CD14-positive monocyte (primary cell): Measurements from ENCODE around the gene ZNF254. TPM values are rescaled to one million over a fixed set of nuclear protein-coding genes. Genes with fewer than 3 reads are reported as not detected.

Experiments used
- DNase-seq, 3 donors: peaks; one replicate each; pipeline ENCODE4 v3.0.0-alpha.2; 2011 to 2022
- H2AFZ ChIP-seq: 2 replicates; pipeline ENCODE4 v1.6.0; 2012; ENCODE audit warnings: mild to moderate bottlenecking, low read depth, low read length, inconsistent platforms; ENCODE audit not compliant: insufficient read depth, poor library complexity, severe bottlenecking
- H3K27ac ChIP-seq, 2 donors: 1 replicate in 1 of 2; 2 replicates in 1 of 2; pipeline ENCODE4 v1.5.1; 2012 to 2013; ENCODE audit warnings: low read length in 2 of 2, control low read depth in 1 of 2, inconsistent platforms in 1 of 2, low read depth in 1 of 2, mild to moderate bottlenecking in 1 of 2
- H3K27me3 ChIP-seq, 2 donors: one replicate each; pipeline versions ENCODE4 v1.6.0 to v1.6.1; 2011 to 2013; ENCODE audit warnings: low read length in 2 of 2; ENCODE audit not compliant: control insufficient read depth in 2 of 2, insufficient read depth in 2 of 2
- H3K36me3 ChIP-seq, 2 donors: replicated peaks in 1 of 2; 1 replicate in 1 of 2; 2 replicates in 1 of 2; pipeline versions ENCODE4 v1.5.1 to v1.6.1; 2012 to 2013; ENCODE audit warnings: low read length in 2 of 2, control low read depth in 1 of 2, inconsistent platforms in 1 of 2, mild to moderate bottlenecking in 1 of 2; ENCODE audit not compliant: insufficient read depth in 2 of 2, control insufficient read depth in 1 of 2
- H3K4me1 ChIP-seq, 2 donors: 1 replicate in 1 of 2; 2 replicates in 1 of 2; pipeline versions ENCODE4 v1.5.1 to v1.6.1; 2012 to 2013; ENCODE audit warnings: low read length in 2 of 2, control low read depth in 1 of 2, inconsistent platforms in 1 of 2, mild to moderate bottlenecking in 1 of 2, moderate library complexity in 1 of 2; ENCODE audit not compliant: insufficient read depth in 2 of 2, control insufficient read depth in 1 of 2
- H3K4me2 ChIP-seq: replicated peaks from 2 replicates; pipeline ENCODE3; 2012; ENCODE audit warnings: low read length, moderate library complexity, mild to moderate bottlenecking; ENCODE audit not compliant: poor library complexity, severe bottlenecking; ENCODE audit errors: extremely low read depth
- H3K4me3 ChIP-seq, 3 experiments: fragments of 200-600 bp in 1 of 3; sonication (generic) in 1 of 3; replicated peaks in 1 of 3; 1 replicate in 2 of 3; 2 replicates in 1 of 3; pipeline ENCODE4 v1.5.1; 2011 to 2013; ENCODE audit warnings: low read length in 3 of 3, mild to moderate bottlenecking in 3 of 3, control low read depth in 2 of 3, low read depth in 2 of 3, inconsistent platforms in 1 of 3, moderate library complexity in 1 of 3
- H3K79me2 ChIP-seq: 2 replicates; pipeline ENCODE4 v1.6.0; 2012; ENCODE audit warnings: mild to moderate bottlenecking, control low read depth, inconsistent platforms, low read length, moderate library complexity; ENCODE audit not compliant: insufficient read depth
- H3K9ac ChIP-seq: 2 replicates; pipeline ENCODE4 v1.6.0; 2017; ENCODE audit warnings: low read length, mild to moderate bottlenecking; ENCODE audit not compliant: insufficient read depth, poor library complexity, severe bottlenecking
- H3K9me3 ChIP-seq, 2 donors: replicated peaks in 1 of 2; 1 replicate in 1 of 2; 2 replicates in 1 of 2; pipeline versions ENCODE4 v1.5.1 to v1.6.1; 2012 to 2013; ENCODE audit warnings: low read length in 2 of 2, control low read depth in 1 of 2; ENCODE audit not compliant: control insufficient read depth in 1 of 2, insufficient read depth in 1 of 2
- H4K20me1 ChIP-seq: 2 replicates; pipeline ENCODE4 v1.6.0; 2012; ENCODE audit warnings: mild to moderate bottlenecking, low read length, control low read depth, moderate library complexity; ENCODE audit not compliant: insufficient read depth
- H3K27ac Mint-ChIP-seq, 7 donors: one replicate each; pipeline ENCODE4 v1.8.0; 2020; ENCODE audit warnings: mild to moderate bottlenecking in 7 of 7, mixed read lengths in 7 of 7, moderate library complexity in 6 of 7, inconsistent platforms in 2 of 7
- H3K27me3 Mint-ChIP-seq, 3 donors: one replicate each; pipeline ENCODE4 v1.8.0; 2021 to 2022; ENCODE audit warnings: low read depth in 3 of 3, mild to moderate bottlenecking in 3 of 3, mixed read lengths in 3 of 3, moderate library complexity in 3 of 3, inconsistent platforms in 1 of 3
- H3K36me3 Mint-ChIP-seq, 2 donors: one replicate each; pipeline ENCODE4 v1.8.0; 2020; ENCODE audit warnings: mixed read lengths in 2 of 2, inconsistent platforms in 1 of 2, mild to moderate bottlenecking in 1 of 2
- H3K4me1 Mint-ChIP-seq: one replicate; pipeline ENCODE4 v1.8.0; 2020; ENCODE audit warnings: mild to moderate bottlenecking, mixed read lengths
- H3K4me3 Mint-ChIP-seq, 2 donors: one replicate each; pipeline ENCODE4 v1.8.0; 2020; ENCODE audit warnings: mild to moderate bottlenecking in 2 of 2, mixed read lengths in 2 of 2, moderate library complexity in 1 of 2
- H3K9me3 Mint-ChIP-seq, 7 donors: one replicate each; pipeline ENCODE4 v1.8.0; 2020 to 2022; ENCODE audit warnings: mixed read lengths in 7 of 7, mild to moderate bottlenecking in 6 of 7, moderate library complexity in 6 of 7, inconsistent platforms in 2 of 7
- intact Hi-C, 2 donors: fragments of 100-400 bp; cut with micrococcal nuclease; formaldehyde crosslinking; loops; one replicate each; pipeline versions ENCODE4 v1.15.0 to v1.15.1; 2023
- polyA plus RNA-seq, 3 donors: library from polyadenylated mRNA; depleted of rRNA in 1 of 3; unstranded in 2 of 3; stranded (reverse) in 1 of 3; fragments of 300-500 nt in 2 of 3; fragments of >200 nt in 1 of 3; fragmentation: Illumina TruSeq in 2 of 3; gene quantifications; 1 replicate in 2 of 3; 2 replicates in 1 of 3; pipeline ENCODE4 v1.2.3, GENCODE V29; 2012 to 2021
- TF ChIP-seq, protein P1 (sequence below): fragments of 200-600 bp; IDR thresholded peaks from one replicate; pipeline ENCODE4 v1.8.0; 2022; ENCODE audit warnings: antibody characterized with exemption, mild to moderate bottlenecking

The ZNF254 gene
- polyA plus RNA-seq, 3 donors, result 1.4 to 2.9 (median 1.7) TPM

DNA sequence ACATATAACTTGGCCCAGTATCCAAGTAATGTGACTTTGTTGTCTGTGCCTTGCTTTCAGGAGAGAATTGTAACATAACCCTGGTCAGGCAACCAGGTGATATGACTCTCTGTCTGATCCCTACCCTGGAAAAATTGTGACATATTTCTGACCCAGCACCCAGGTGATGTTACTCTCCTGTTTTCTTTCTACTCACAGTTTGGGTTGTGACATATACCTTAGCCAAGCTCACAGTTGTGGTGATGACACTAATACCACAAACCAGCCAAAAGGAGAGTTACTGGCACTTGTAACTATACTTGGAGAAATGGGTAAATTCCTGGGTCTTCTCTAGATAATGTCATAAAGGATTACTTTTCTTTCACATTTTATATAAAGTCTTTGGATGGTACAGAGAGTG lies 14.3 kb upstream of the ZNF254 start:
- Histone ChIP-seq H3K79me2 (no peaks in the 10 kb centered on the region), H3K4me3 (no peak overlapping the region), H3K36me3 (peaks cover 5 to 30% of the 10 kb centered on the region in 2 donors), H2AFZ (no peak overlapping the region), H3K4me1 (no peaks in the 10 kb centered on the region), H3K4me2 (no peak overlapping the region), H4K20me1 (no peaks in the 10 kb centered on the region), H3K27me3 (no peaks in the 10 kb centered on the region), H3K9me3 (peaks cover 5 to 6% of the 10 kb centered on the region in 2 donors), H3K9ac (no peak overlapping the region), H3K27ac (no peak overlapping the region)
- TF ChIP-seq, protein P1, sequence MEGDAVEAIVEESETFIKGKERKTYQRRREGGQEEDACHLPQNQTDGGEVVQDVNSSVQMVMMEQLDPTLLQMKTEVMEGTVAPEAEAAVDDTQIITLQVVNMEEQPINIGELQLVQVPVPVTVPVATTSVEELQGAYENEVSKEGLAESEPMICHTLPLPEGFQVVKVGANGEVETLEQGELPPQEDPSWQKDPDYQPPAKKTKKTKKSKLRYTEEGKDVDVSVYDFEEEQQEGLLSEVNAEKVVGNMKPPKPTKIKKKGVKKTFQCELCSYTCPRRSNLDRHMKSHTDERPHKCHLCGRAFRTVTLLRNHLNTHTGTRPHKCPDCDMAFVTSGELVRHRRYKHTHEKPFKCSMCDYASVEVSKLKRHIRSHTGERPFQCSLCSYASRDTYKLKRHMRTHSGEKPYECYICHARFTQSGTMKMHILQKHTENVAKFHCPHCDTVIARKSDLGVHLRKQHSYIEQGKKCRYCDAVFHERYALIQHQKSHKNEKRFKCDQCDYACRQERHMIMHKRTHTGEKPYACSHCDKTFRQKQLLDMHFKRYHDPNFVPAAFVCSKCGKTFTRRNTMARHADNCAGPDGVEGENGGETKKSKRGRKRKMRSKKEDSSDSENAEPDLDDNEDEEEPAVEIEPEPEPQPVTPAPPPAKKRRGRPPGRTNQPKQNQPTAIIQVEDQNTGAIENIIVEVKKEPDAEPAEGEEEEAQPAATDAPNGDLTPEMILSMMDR, result no peak
- H3K27me3 Mint-ChIP-seq, result no peaks in the 10 kb centered on the region
- peaks cover 28 to 39% of the 10 kb centered on the region in 2 donors for H3K36me3 Mint-ChIP-seq
- no peak overlapping the region for H3K27ac Mint-ChIP-seq
- no peak for DNase-seq
- peaks cover 4 to 18% (median 10%) of the 10 kb centered on the region in 7 donors for H3K9me3 Mint-ChIP-seq
- intact Hi-C loops, result no loop called here
- no peak overlapping the region for H3K4me3 Mint-ChIP-seq
- no peaks in the 10 kb centered on the region for H3K4me1 Mint-ChIP-seq

DNA sequence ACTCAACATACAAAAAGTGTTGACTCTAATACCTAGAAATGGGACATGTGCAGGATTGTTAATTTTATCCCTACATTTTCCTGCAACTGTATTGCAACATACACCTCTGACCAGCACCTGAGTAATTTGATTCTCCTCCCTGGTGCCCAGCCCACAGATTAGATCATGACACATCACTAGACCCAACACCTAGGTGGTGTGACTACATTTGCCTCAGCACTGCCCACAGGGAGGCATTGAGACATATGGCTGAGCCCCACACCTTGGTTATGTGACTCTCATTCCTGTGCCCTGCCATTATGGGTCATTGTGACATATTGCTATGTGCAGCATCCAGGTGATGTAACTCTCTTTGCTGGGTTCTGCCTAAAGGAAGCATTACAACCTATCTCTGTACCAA lies 13.2 kb upstream of the ZNF254 start:
- no peak for DNase-seq
- H3K27ac ChIP-seq, result no peak overlapping the region
- intact Hi-C loops, result no loop called here
- Mint-ChIP-seq H3K36me3 (peaks cover 24 to 31% of the 10 kb centered on the region in 2 donors), H3K4me3 (no peak overlapping the region), H3K27me3 (no peaks in the 10 kb centered on the region), H3K27ac (no peak overlapping the region), H3K4me1 (no peaks in the 10 kb centered on the region), H3K9me3 (peaks cover 4 to 18% (median 10%) of the 10 kb centered on the region in 7 donors)
- H3K9me3 ChIP-seq, result peaks cover 5 to 6% of the 10 kb centered on the region in 2 donors
- H4K20me1 ChIP-seq, result no peaks in the 10 kb centered on the region
- H3K9ac ChIP-seq, result no peak overlapping the region
- H3K4me1 ChIP-seq, result no peaks in the 10 kb centered on the region
- H3K79me2 ChIP-seq, result no peaks in the 10 kb centered on the region
- H2AFZ ChIP-seq, result no peak overlapping the region
- H3K36me3 ChIP-seq, result peaks cover 0 to 25% of the 10 kb centered on the region in 2 donors
- no peak overlapping the region for H3K4me3 ChIP-seq
- no peak overlapping the region for H3K4me2 ChIP-seq
- TF ChIP-seq, protein P1, result no peak
- H3K27me3 ChIP-seq, result no peaks in the 10 kb centered on the region
